Fibroblast of lung (primary cell): ENCODE measurements around the gene CFAP410.

ENCODE experiments used
- EZH2 ChIP-seq: IDR thresholded peaks from 2 replicates; pipeline ENCODE4 v1.5.1; 2012; ENCODE audit warnings: low read length, control low read depth, mild to moderate bottlenecking; ENCODE audit errors: missing control alignments
- TF ChIP-seq, protein P1 (sequence below), 2 donors: IDR thresholded peaks in 1 of 2; conservative IDR thresholded peaks in 1 of 2; 1 replicate in 1 of 2; 2 replicates in 1 of 2; pipeline ENCODE4 v1.5.1; 2011 to 2012; ENCODE audit warnings: low read length in 2 of 2, control low read depth in 1 of 2, inconsistent platforms in 1 of 2, low read depth in 1 of 2, mild to moderate bottlenecking in 1 of 2

- TF ChIP-seq, protein P1, sequence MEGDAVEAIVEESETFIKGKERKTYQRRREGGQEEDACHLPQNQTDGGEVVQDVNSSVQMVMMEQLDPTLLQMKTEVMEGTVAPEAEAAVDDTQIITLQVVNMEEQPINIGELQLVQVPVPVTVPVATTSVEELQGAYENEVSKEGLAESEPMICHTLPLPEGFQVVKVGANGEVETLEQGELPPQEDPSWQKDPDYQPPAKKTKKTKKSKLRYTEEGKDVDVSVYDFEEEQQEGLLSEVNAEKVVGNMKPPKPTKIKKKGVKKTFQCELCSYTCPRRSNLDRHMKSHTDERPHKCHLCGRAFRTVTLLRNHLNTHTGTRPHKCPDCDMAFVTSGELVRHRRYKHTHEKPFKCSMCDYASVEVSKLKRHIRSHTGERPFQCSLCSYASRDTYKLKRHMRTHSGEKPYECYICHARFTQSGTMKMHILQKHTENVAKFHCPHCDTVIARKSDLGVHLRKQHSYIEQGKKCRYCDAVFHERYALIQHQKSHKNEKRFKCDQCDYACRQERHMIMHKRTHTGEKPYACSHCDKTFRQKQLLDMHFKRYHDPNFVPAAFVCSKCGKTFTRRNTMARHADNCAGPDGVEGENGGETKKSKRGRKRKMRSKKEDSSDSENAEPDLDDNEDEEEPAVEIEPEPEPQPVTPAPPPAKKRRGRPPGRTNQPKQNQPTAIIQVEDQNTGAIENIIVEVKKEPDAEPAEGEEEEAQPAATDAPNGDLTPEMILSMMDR (conservative IDR thresholded peaks at IDR 0.05 in 1 of 2, IDR thresholded peaks at IDR 0.05 in 1 of 2; ENCODE audit: low read depth in 1 of 2, low read length in 2 of 2), result no peak
- no peak for TF ChIP-seq EZH2
Measured at GRCh38 chr21:44293551-44294231, 45.5 kb downstream of the CFAP410 start.
